HPDE6-E6E7 (cell line): ENCODE results near the gene VCX.
"Not testable (repeated sequence)": the region's sequence is repeated elsewhere in the genome, so short reads cannot be mapped to it uniquely, and the experiment has no call there.

Source experiments
- DNase-seq: peaks from one replicate; pipeline ENCODE4 v3.0.0; 2011; ENCODE audit warnings: missing footprints; ENCODE audit errors: extremely low spot score

Gene VCX

GRCh38 chrX:7842871-7843270 is at the start of gene VCX:
Gene VCX, plus strand, starts transcription at chrX:7843171. Its CDS starts 33 bp downstream, at chrX:7843204.
- DNase-seq, result not testable (repeated sequence)

GRCh38 chrX:7798327-7798726 is 44.6 kb upstream of the VCX start:
- no peak for DNase-seq

GRCh38 chrX:7801711-7802110 is 41.3 kb upstream of the VCX start:
- no peak for DNase-seq

- DNase-seq, result no peak
Measured at GRCh38 chrX:7815166-7815805, 27.7 kb upstream of the VCX start.

GRCh38 chrX:7828594-7828993 is 14.4 kb upstream of the VCX start:
- no peak for DNase-seq

- DNase-seq, result no peak
Measured at GRCh38 chrX:7841084-7841805, 1.7 kb upstream of the VCX start.

GRCh38 chrX:7852166-7852565 is 9.2 kb downstream of the VCX start:
- DNase-seq, result no peak

GRCh38 chrX:7872042-7872441 is 29.1 kb downstream of the VCX start:
- DNase-seq, result no peak

- DNase-seq, result no peak
Measured at GRCh38 chrX:7876957-7877356, 34.0 kb downstream of the VCX start.

- DNase-seq, result no peak
Measured at GRCh38 chrX:7889135-7889534, 46.2 kb downstream of the VCX start.

- DNase-seq, result no peak
Measured at GRCh38 chrX:7889680-7890079, 46.7 kb downstream of the VCX start.

- no peak for DNase-seq
Measured at GRCh38 chrX:7891928-7892327, 49.0 kb downstream of the VCX start.
